Measurements from ENCODE around the gene PLBD1. TPM values are rescaled to one million over a fixed set of nuclear protein-coding genes. Genes with fewer than 3 reads are reported as not detected.

Gene PLBD1
- total RNA-seq, 1 experiment from 2014 or later, result 0.30 TPM

DNA sequence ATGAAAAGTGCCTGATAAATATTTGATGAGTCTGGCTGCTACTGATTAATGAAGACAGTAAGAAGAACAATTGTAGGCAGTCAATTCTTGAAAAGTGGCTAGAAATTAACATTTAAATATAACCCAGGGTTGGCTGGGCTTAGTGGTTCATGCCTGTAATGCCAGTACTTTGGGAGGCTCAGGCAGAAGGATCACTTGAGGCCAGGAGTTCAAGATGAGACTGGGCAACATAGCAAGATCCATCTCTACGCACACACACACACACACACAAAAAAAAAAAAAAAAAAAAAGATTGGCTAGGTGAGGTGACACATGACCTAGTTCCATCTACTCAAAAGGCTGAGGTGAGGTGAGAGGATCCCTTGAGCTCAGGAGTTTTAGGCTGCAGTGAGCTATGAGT is 7.9 kb upstream of the PLBD1 start:
- Histone ChIP-seq H3K79me2 (ENCODE audit: insufficient read depth, low read length) (no peaks in the 10 kb centered on the region), H3K4me2 (ENCODE audit: low read length) (no peak overlapping the region), H3K27me3 (ENCODE audit: insufficient read depth, low read length) (no peaks in the 10 kb centered on the region), H3K36me3 (ENCODE audit: control insufficient read depth in 1 of 2, insufficient read depth in 2 of 2, low read length in 2 of 2) (no peaks in the 10 kb centered on the region), H4K20me1 (ENCODE audit: insufficient read depth) (no peaks in the 10 kb centered on the region), H3K4me1 (ENCODE audit: control insufficient read depth in 1 of 2, insufficient read depth in 2 of 2, low read length in 2 of 2) (no peaks in the 10 kb centered on the region), H3K4me3 (replicated peaks in 1 of 2; ENCODE audit: low read depth in 1 of 2, low read length in 2 of 2) (no peak overlapping the region), H2AFZ (ENCODE audit: low read depth, low read length, poor library complexity, severe bottlenecking) (no peak overlapping the region), H3K27ac (ENCODE audit: low read depth, low read length) (no peak overlapping the region), H3K9me3 (ENCODE audit: control insufficient read depth in 1 of 2, insufficient read depth in 1 of 2, low read depth in 1 of 2, low read length in 2 of 2) (no peaks in the 10 kb centered on the region), H3K9ac (ENCODE audit: low read length) (no peak overlapping the region), H3K9me2 (ENCODE audit: insufficient read depth) (no peaks in the 10 kb centered on the region)
- ChIA-PET POLR2A (no interaction called here), CTCF (no interaction called here), RAD21 (ENCODE audit: low non-redundant PET in 1 of 2, low total read pairs in 2 of 2, uncharacterized antibody in 2 of 2, unreplicated experiment in 2 of 2) (no interaction called here)
- no peak for DNase-seq (ENCODE audit: low read depth, low spot score)
- no peak for ATAC-seq
- no TSS peak for BruUV-seq (replicated peaks)
- intact Hi-C loops (cut with micrococcal nuclease), result no loop called here
- TF ChIP-seq ZNF274 (IDR thresholded peaks at IDR 0.05; ENCODE audit: low read depth, low read length), result no peak
- TF ChIP-seq EZH2 (IDR thresholded peaks at IDR 0.05), result no peak
- no peak for TF ChIP-seq CBX3 (IDR thresholded peaks at IDR 0.05; ENCODE audit: low read depth)
- TF ChIP-seq, protein P1, sequence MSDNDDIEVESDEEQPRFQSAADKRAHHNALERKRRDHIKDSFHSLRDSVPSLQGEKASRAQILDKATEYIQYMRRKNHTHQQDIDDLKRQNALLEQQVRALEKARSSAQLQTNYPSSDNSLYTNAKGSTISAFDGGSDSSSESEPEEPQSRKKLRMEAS (IDR thresholded peaks at IDR 0.05), result no peak
- TF ChIP-seq YY1 (IDR thresholded peaks at IDR 0.05; ENCODE audit: extremely low read depth, insufficient replicate concordance, low read depth, low read length), result no peak
- no peak for TF ChIP-seq TCF7L2 (IDR thresholded peaks at IDR 0.05; ENCODE audit: borderline replicate concordance, extremely low read depth, insufficient read depth, insufficient read length)
- TF ChIP-seq ELF1 (IDR thresholded peaks at IDR 0.05; ENCODE audit: borderline replicate concordance, low read depth), result no peak
- no peak for TF ChIP-seq POLR2A (IDR thresholded peaks at IDR 0.05; ENCODE audit: borderline replicate concordance, extremely low read depth, insufficient read depth, insufficient read length)
- TF ChIP-seq, protein P2, sequence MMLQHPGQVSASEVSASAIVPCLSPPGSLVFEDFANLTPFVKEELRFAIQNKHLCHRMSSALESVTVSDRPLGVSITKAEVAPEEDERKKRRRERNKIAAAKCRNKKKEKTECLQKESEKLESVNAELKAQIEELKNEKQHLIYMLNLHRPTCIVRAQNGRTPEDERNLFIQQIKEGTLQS (IDR thresholded peaks at IDR 0.05), result no peak
- TF ChIP-seq SP1 (IDR thresholded peaks at IDR 0.05; ENCODE audit: low read depth), result no peak
- no peak for TF ChIP-seq JUND (IDR thresholded peaks at IDR 0.05)
- TF ChIP-seq EZH2phosphoT487 (IDR thresholded peaks at IDR 0.05; ENCODE audit: borderline replicate concordance), result no peak
- TF ChIP-seq, protein P3, sequence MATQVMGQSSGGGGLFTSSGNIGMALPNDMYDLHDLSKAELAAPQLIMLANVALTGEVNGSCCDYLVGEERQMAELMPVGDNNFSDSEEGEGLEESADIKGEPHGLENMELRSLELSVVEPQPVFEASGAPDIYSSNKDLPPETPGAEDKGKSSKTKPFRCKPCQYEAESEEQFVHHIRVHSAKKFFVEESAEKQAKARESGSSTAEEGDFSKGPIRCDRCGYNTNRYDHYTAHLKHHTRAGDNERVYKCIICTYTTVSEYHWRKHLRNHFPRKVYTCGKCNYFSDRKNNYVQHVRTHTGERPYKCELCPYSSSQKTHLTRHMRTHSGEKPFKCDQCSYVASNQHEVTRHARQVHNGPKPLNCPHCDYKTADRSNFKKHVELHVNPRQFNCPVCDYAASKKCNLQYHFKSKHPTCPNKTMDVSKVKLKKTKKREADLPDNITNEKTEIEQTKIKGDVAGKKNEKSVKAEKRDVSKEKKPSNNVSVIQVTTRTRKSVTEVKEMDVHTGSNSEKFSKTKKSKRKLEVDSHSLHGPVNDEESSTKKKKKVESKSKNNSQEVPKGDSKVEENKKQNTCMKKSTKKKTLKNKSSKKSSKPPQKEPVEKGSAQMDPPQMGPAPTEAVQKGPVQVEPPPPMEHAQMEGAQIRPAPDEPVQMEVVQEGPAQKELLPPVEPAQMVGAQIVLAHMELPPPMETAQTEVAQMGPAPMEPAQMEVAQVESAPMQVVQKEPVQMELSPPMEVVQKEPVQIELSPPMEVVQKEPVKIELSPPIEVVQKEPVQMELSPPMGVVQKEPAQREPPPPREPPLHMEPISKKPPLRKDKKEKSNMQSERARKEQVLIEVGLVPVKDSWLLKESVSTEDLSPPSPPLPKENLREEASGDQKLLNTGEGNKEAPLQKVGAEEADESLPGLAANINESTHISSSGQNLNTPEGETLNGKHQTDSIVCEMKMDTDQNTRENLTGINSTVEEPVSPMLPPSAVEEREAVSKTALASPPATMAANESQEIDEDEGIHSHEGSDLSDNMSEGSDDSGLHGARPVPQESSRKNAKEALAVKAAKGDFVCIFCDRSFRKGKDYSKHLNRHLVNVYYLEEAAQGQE (IDR thresholded peaks at IDR 0.05; ENCODE audit: low read depth), result no peak
- no peak for TF ChIP-seq SRF (IDR thresholded peaks at IDR 0.05; ENCODE audit: low read depth)
- no peak for TF ChIP-seq ZFX (IDR thresholded peaks at IDR 0.05)
- no peak for TF ChIP-seq CEBPB (IDR thresholded peaks at IDR 0.05; ENCODE audit: low read depth)
- no peak for TF ChIP-seq POLR2AphosphoS5 (IDR thresholded peaks at IDR 0.05; ENCODE audit: low read depth, low read length)
- TF ChIP-seq, protein P4, sequence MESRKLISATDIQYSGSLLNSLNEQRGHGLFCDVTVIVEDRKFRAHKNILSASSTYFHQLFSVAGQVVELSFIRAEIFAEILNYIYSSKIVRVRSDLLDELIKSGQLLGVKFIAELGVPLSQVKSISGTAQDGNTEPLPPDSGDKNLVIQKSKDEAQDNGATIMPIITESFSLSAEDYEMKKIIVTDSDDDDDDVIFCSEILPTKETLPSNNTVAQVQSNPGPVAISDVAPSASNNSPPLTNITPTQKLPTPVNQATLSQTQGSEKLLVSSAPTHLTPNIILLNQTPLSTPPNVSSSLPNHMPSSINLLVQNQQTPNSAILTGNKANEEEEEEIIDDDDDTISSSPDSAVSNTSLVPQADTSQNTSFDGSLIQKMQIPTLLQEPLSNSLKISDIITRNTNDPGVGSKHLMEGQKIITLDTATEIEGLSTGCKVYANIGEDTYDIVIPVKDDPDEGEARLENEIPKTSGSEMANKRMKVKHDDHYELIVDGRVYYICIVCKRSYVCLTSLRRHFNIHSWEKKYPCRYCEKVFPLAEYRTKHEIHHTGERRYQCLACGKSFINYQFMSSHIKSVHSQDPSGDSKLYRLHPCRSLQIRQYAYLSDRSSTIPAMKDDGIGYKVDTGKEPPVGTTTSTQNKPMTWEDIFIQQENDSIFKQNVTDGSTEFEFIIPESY (IDR thresholded peaks at IDR 0.05; ENCODE audit: extremely low read depth, insufficient replicate concordance, low read length), result no peak
